Measurements from ENCODE around the gene TAP2.

- TF ChIP-seq CTCF (IDR thresholded peaks at IDR 0.05) (no peak), POLR2AphosphoS5 (IDR thresholded peaks at IDR 0.05) (no peak)
Observed at GRCh38 chr6:32865724-32866443, 27.3 kb upstream of the TAP2 start.

All from prostate gland (tissue), 2 donors.